Mesenchymal stem cell (in vitro differentiated cells and primary cell): ENCODE data around the gene PAK4.

Experiments
- DNase-seq: peaks from one replicate; pipeline ENCODE4 v3.0.0-alpha.2; 2013
- H2AFZ ChIP-seq: one replicate; pipeline ENCODE4 v1.6.1; 2013; ENCODE audit warnings: low read depth, mild to moderate bottlenecking, control low read depth, inconsistent platforms, low read length, moderate library complexity
- H2AK5ac ChIP-seq: 2 replicates; pipeline ENCODE4 v1.6.1; 2013; ENCODE audit warnings: low read length, moderate library complexity, mild to moderate bottlenecking, inconsistent platforms; ENCODE audit not compliant: severe bottlenecking
- H2BK120ac ChIP-seq: one replicate; pipeline ENCODE4 v1.6.1; 2013; ENCODE audit warnings: low read depth, mild to moderate bottlenecking, inconsistent platforms, low read length, moderate library complexity
- H2BK12ac ChIP-seq, 2 experiments: one replicate each; pipeline ENCODE4 v1.6.1; 2013; ENCODE audit warnings: inconsistent platforms in 2 of 2, low read length in 2 of 2, mild to moderate bottlenecking in 2 of 2, moderate library complexity in 2 of 2, control low read depth in 1 of 2
- H2BK15ac ChIP-seq: one replicate; pipeline ENCODE4 v1.6.1; 2013; ENCODE audit warnings: mild to moderate bottlenecking, low read depth, inconsistent platforms; ENCODE audit not compliant: poor library complexity, severe bottlenecking
- H2BK5ac ChIP-seq: 2 replicates; pipeline ENCODE4 v1.6.1; 2013; ENCODE audit warnings: low read depth, mild to moderate bottlenecking, low read length, control low read depth, inconsistent platforms; ENCODE audit not compliant: poor library complexity, severe bottlenecking
- H3K14ac ChIP-seq, 2 experiments: one replicate each; pipeline ENCODE4 v1.6.1; 2013; ENCODE audit warnings: inconsistent platforms in 2 of 2, low read length in 2 of 2, control low read depth in 1 of 2, mild to moderate bottlenecking in 1 of 2, moderate library complexity in 1 of 2
- H3K18ac ChIP-seq, 2 experiments: one replicate each; pipeline ENCODE4 v1.6.1; 2013; ENCODE audit warnings: inconsistent platforms in 2 of 2, low read length in 2 of 2, control low read depth in 1 of 2, low read depth in 1 of 2, mild to moderate bottlenecking in 1 of 2
- H3K23ac ChIP-seq, 2 experiments: one replicate each; pipeline ENCODE4 v1.6.1; 2013; ENCODE audit warnings: inconsistent platforms in 2 of 2, low read length in 2 of 2, mild to moderate bottlenecking in 2 of 2, moderate library complexity in 2 of 2, control low read depth in 1 of 2
- H3K27ac ChIP-seq: 2 replicates; pipeline ENCODE4 v1.5.1; 2013; ENCODE audit warnings: mild to moderate bottlenecking, moderate library complexity, low read length, control low read depth, inconsistent platforms; ENCODE audit not compliant: poor library complexity, severe bottlenecking
- H3K27me3 ChIP-seq, 2 experiments: 2 replicates each; pipeline versions ENCODE4 v1.6.1 to v1.7.0; 2013; ENCODE audit warnings: low read length in 2 of 2, mild to moderate bottlenecking in 2 of 2, moderate library complexity in 2 of 2, control low read depth in 1 of 2, inconsistent platforms in 1 of 2; ENCODE audit not compliant: control insufficient read depth in 1 of 2, insufficient read depth in 1 of 2
- H3K36me3 ChIP-seq, 2 experiments: 2 replicates each; pipeline versions ENCODE4 v1.6.1 to v1.7.0; 2013; ENCODE audit warnings: low read length in 2 of 2, control low read depth in 1 of 2, inconsistent platforms in 1 of 2, low read depth in 1 of 2, mild to moderate bottlenecking in 1 of 2; ENCODE audit not compliant: insufficient read depth in 2 of 2, control insufficient read depth in 1 of 2
- H3K4ac ChIP-seq, 2 experiments: one replicate each; pipeline ENCODE4 v1.6.1; 2013; ENCODE audit warnings: inconsistent platforms in 2 of 2, low read length in 2 of 2, mild to moderate bottlenecking in 2 of 2, moderate library complexity in 2 of 2, control low read depth in 1 of 2, low read depth in 1 of 2
- H3K4me1 ChIP-seq: 2 replicates; pipeline ENCODE4 v1.6.1; 2013; ENCODE audit warnings: low read depth, low read length, control low read depth; ENCODE audit not compliant: control insufficient read depth, insufficient read depth
- H3K4me2 ChIP-seq: 2 replicates; pipeline ENCODE4 v1.6.1; 2013; ENCODE audit warnings: low read length, mild to moderate bottlenecking, inconsistent platforms; ENCODE audit not compliant: poor library complexity, severe bottlenecking
- H3K4me3 ChIP-seq, 2 experiments: 2 replicates each; pipeline versions ENCODE4 v1.5.1 to v1.7.0; 2013; ENCODE audit warnings: low read length in 2 of 2, mild to moderate bottlenecking in 2 of 2, control low read depth in 1 of 2, low read depth in 1 of 2; ENCODE audit not compliant: insufficient read depth in 1 of 2
- H3K79me1 ChIP-seq: replicated peaks from 2 replicates; pipeline ENCODE4 v1.6.1; 2013; ENCODE audit warnings: mild to moderate bottlenecking, control low read depth, low read length, inconsistent platforms; ENCODE audit not compliant: poor library complexity, severe bottlenecking
- H3K9ac ChIP-seq: 2 replicates; pipeline ENCODE4 v1.7.0; 2013; ENCODE audit warnings: mild to moderate bottlenecking, low read length, moderate library complexity
- H3K9me3 ChIP-seq: 2 replicates; pipeline ENCODE4 v1.7.0; 2013; ENCODE audit warnings: mild to moderate bottlenecking, low read length; ENCODE audit not compliant: control insufficient read depth
- H4K8ac ChIP-seq: one replicate; pipeline ENCODE4 v1.6.1; 2013; ENCODE audit warnings: inconsistent platforms, mild to moderate bottlenecking, low read length, moderate library complexity
- H4K91ac ChIP-seq: one replicate; pipeline ENCODE4 v1.6.1; 2013; ENCODE audit warnings: mild to moderate bottlenecking, low read length, inconsistent platforms
- WGBS: methylation state at CpG from one replicate; pipeline ENCODE4 v1.1.7; 2013; ENCODE audit warnings: mixed read lengths; 5-methylcytosine and 5-hydroxymethylcytosine counted together

PAK4 gene

DNA sequence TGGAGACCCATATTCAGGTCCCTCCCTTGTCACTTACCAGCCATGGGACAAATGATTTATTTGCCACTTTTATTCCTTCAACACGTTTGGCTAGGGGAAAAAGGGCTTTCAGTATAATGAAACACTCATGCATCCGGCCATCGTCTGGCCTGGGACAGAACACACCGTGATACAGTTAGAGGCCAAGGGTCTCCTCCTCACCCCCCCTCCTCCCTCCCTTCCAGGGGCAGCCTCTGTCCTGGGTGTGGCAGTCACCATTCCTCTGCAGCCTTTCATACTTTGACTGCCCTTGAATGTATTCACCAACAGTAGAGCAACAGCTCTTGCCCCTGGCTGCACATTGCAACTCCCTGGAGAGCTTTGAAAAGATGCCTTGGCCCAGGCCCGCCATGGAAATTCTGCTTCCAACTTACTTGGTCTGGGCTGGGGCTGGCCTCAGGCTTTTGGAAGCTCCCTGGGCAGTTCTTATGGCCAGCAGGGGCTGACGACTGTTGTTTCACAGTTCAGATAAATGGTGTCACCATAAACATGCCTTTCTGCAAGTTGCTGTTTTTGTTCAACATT is 3.0 kb downstream of the PAK4 start:
- Histone ChIP-seq H3K4me1 (peaks cover 54% of the 10 kb centered on the region), H2BK5ac (no peak overlapping the region)
- 75% methylated on average over 6 of the region's 6 CpGs for WGBS

DNA sequence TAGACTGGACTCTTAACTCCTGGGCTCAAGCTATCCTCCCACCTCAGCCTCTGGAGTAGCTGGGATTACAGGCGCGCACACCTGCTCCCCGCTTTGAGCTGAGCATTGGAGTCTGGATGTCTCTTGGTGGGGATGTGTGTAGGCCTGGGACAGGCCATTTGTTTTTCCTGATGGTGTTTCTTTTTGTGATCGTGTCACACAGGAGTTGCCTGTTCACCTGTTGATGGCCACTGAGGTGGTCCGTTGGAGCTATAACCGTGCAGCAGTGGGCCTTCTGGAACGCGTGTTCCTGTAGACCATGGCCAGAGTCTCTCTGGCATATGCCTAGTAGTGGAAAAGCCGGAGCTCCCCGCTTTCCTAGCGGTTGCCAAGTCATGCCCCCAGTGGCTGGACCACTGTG is 3.5 kb downstream of the PAK4 start:
- no peaks in the 10 kb centered on the region for H3K9me3 ChIP-seq
- H2BK15ac ChIP-seq = no peak overlapping the region
- DNase-seq = no peak
- H3K79me1 ChIP-seq = peaks cover 25% of the 10 kb centered on the region
- H3K9ac ChIP-seq = no peak overlapping the region
- peaks cover 0 to 13% of the 10 kb centered on the region in 2 experiments for H3K36me3 ChIP-seq
- no peak overlapping the region for H2AK5ac ChIP-seq
- H3K4me2 ChIP-seq = no peak overlapping the region
- H3K14ac ChIP-seq = no peak overlapping the region
- no peak overlapping the region for H4K8ac ChIP-seq
- no peak overlapping the region for H3K18ac ChIP-seq
- no peak overlapping the region for H2AFZ ChIP-seq
- no peaks in the 10 kb centered on the region for H3K27me3 ChIP-seq
- H3K4me3 ChIP-seq = no peak overlapping the region
- 97% methylated on average over 11 of the region's 11 CpGs for WGBS
- H3K4me1 ChIP-seq = peaks cover 57% of the 10 kb centered on the region
- H2BK12ac ChIP-seq = no peak overlapping the region
- H4K91ac ChIP-seq = no peak overlapping the region
- H3K27ac ChIP-seq = no peak overlapping the region
- H2BK120ac ChIP-seq = no peak overlapping the region
- no peak overlapping the region for H3K4ac ChIP-seq
- no peak overlapping the region for H3K23ac ChIP-seq
- no peak overlapping the region for H2BK5ac ChIP-seq

More for the DNA sequence above, 3.0 kb downstream of the PAK4 start:
- Histone ChIP-seq H3K9me3 (no peaks in the 10 kb centered on the region), H3K18ac (no peak overlapping the region), H3K36me3 (peaks cover 0 to 13% of the 10 kb centered on the region in 2 experiments), H4K91ac (no peak overlapping the region), H2AFZ (no peak overlapping the region), H3K27ac (no peak overlapping the region), H3K14ac (no peak overlapping the region), H2AK5ac (no peak overlapping the region), H3K4me2 (no peak overlapping the region), H2BK12ac (no peak overlapping the region), H3K27me3 (no peaks in the 10 kb centered on the region), H3K79me1 (peaks cover 21% of the 10 kb centered on the region), H3K23ac (no peak overlapping the region), H2BK120ac (no peak overlapping the region), H2BK15ac (no peak overlapping the region), H4K8ac (no peak overlapping the region), H3K4me3 (peak overlapping the region in 1 of 2 experiments; percentile 41), H3K4ac (no peak overlapping the region), H3K9ac (peak overlapping the region; percentile 26)
- no peak for DNase-seq

DNA sequence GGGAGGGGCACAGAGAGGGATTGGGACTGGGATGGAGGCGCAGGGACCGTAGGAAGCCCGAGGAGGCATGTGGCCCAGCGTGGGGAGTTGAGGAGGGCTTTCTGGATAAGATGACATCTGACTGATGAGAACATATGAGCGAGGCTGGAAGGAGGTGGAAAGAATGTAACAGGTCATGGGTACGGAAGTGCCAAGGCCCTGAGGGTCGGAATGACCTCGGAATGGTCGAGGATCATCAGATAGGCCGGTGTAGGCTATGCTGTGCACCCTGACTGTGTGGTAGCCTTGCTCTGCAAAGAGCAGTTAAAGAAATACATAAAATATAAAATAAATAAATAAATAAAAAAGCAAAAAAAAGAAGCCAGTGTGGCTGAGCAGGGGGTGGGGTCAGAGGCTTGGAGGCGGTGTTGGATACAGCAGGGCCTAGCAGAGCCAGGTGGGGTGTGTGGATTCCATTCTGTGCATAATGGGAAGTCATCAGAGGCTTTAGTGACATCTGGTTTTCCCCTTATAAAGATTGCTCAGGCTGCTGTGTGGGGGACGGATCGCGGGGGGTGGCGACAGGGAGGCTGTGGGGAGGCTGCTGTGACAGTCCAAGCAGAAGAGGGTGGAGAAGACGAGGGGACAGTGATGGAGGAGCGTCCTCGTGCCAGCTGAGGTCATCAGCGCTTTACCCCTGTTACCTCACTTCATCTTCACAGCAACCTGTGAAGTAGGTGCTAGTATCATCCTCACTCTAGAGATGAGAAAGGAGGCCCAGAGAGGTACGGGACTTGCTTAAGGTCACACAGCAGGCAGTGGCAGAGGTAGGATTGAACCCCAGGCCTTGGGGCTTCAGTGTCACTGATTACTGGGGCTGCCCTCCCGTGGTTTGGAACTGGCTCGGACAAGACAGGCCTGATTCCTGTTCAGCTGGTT is 5.0 kb downstream of the PAK4 start:
- no peak overlapping the region for H3K18ac ChIP-seq

DNA sequence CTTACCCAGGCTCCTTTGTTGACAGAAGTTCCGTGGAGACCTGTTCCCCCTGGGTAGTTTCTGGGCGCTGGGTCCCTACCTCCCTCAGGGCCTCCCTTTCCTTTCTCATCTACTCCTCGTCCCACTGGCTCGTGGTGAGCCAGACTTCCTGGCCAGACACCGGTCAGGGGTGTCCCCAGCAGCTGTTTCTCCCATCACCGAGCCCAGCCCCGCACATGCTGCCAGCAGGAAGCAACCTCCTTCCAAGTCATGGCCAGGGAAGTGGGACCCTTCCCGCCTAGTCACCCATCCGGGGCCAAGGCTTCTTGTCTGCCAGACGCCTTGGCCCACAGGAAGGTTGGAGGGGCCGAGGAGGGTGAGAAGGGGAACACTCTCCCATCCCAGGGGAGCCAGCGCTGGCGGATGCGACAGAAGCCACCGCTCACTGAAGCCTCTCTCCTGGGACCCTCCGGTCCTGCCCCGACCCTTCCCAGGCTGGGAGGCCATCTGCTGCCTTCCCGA is 5.7 kb downstream of the PAK4 start:
- H2AFZ ChIP-seq = no peak overlapping the region
- no peak overlapping the region for H4K8ac ChIP-seq
- no peak overlapping the region for H2BK120ac ChIP-seq
- H3K18ac ChIP-seq = no peak overlapping the region
- H3K4ac ChIP-seq = no peak overlapping the region
- H2AK5ac ChIP-seq = peak overlapping the region; percentile 55
- H3K27ac ChIP-seq = no peak overlapping the region
- H3K14ac ChIP-seq = no peak overlapping the region
- H3K23ac ChIP-seq = no peak overlapping the region
- H2BK15ac ChIP-seq = no peak overlapping the region
- H3K36me3 ChIP-seq = peaks cover 0 to 16% of the 10 kb centered on the region in 2 experiments
- no peak overlapping the region for H4K91ac ChIP-seq
- H3K9ac ChIP-seq = peak overlapping the region; percentile 20
- no peak for DNase-seq
- H2BK5ac ChIP-seq = no peak overlapping the region
- WGBS = 79% methylated on average over 16 of the region's 18 CpGs
- peaks cover 59% of the 10 kb centered on the region for H3K4me1 ChIP-seq
- H3K4me3 ChIP-seq = no peak overlapping the region
- no peak overlapping the region for H3K4me2 ChIP-seq
- H2BK12ac ChIP-seq = no peak overlapping the region
- no peaks in the 10 kb centered on the region for H3K27me3 ChIP-seq
- no peaks in the 10 kb centered on the region for H3K9me3 ChIP-seq
- H3K79me1 ChIP-seq = peaks cover 26% of the 10 kb centered on the region

More for the DNA sequence above, 5.0 kb downstream of the PAK4 start:
- Histone ChIP-seq H4K91ac (no peak overlapping the region), H2AK5ac (peak overlapping the region; percentile 55), H3K36me3 (peaks cover 0 to 16% of the 10 kb centered on the region in 2 experiments), H2BK120ac (no peak overlapping the region), H2BK12ac (no peak overlapping the region), H2AFZ (no peak overlapping the region), H2BK15ac (no peak overlapping the region), H3K4me1 (peaks cover 57% of the 10 kb centered on the region), H3K9ac (peak overlapping the region; percentile 20), H3K14ac (no peak overlapping the region), H3K4me3 (no peak overlapping the region), H3K27ac (no peak overlapping the region), H2BK5ac (no peak overlapping the region), H3K4me2 (no peak overlapping the region), H3K9me3 (no peaks in the 10 kb centered on the region), H3K23ac (no peak overlapping the region), H3K79me1 (peaks cover 27% of the 10 kb centered on the region), H4K8ac (no peak overlapping the region), H3K4ac (no peak overlapping the region), H3K27me3 (no peaks in the 10 kb centered on the region)
- DNase-seq = no peak
- WGBS = 95% methylated on average over 15 of the region's 22 CpGs
